ENCODE data around the gene PARP12. TPM values are rescaled to one million over a fixed set of nuclear protein-coding genes. Genes with fewer than 3 reads are reported as not detected.
A peak's percentile ranks its signal among the peaks of the same experiment; 100 is the strongest.

Gene PARP12
- total RNA-seq, 1 donor from 2014 or later: 9.2 TPM

DNA sequence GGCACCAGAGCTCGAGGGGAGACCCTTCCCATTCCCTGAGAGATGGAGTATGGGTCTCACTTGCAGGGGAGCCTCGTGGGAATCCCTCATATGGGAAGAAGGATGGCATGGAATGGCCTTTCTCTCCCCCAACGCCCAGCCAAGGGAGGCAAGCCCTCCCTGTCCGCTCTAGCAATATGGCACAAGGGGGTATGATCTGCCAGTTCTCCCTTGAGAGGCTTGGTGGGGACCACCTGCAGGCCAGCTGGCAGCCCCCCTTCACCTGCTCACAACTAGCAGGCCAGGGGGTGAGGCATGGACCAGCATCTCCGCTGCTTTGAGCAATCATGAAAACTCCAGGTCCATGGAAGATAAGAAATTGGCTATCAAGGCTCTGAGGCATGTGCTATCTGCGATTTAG is 70.8 kb downstream of the PARP12 start:
- FAIRE-seq: peak; percentile 70
- no peak for DNase-seq (ENCODE audit: low read depth)
- Histone ChIP-seq H3K36me3 (ENCODE audit: control insufficient read depth, insufficient read depth, low read length) (no peaks in the 10 kb centered on the region), H3K27me3 (ENCODE audit: control insufficient read depth, insufficient read depth, low read length) (no peaks in the 10 kb centered on the region), H3K4me3 (ENCODE audit: low read depth, low read length) (no peak overlapping the region)
- TF ChIP-seq, protein P1, sequence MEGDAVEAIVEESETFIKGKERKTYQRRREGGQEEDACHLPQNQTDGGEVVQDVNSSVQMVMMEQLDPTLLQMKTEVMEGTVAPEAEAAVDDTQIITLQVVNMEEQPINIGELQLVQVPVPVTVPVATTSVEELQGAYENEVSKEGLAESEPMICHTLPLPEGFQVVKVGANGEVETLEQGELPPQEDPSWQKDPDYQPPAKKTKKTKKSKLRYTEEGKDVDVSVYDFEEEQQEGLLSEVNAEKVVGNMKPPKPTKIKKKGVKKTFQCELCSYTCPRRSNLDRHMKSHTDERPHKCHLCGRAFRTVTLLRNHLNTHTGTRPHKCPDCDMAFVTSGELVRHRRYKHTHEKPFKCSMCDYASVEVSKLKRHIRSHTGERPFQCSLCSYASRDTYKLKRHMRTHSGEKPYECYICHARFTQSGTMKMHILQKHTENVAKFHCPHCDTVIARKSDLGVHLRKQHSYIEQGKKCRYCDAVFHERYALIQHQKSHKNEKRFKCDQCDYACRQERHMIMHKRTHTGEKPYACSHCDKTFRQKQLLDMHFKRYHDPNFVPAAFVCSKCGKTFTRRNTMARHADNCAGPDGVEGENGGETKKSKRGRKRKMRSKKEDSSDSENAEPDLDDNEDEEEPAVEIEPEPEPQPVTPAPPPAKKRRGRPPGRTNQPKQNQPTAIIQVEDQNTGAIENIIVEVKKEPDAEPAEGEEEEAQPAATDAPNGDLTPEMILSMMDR (IDR thresholded peaks at IDR 0.05; ENCODE audit: insufficient read depth, low read length, severe bottlenecking): no peak

DNA sequence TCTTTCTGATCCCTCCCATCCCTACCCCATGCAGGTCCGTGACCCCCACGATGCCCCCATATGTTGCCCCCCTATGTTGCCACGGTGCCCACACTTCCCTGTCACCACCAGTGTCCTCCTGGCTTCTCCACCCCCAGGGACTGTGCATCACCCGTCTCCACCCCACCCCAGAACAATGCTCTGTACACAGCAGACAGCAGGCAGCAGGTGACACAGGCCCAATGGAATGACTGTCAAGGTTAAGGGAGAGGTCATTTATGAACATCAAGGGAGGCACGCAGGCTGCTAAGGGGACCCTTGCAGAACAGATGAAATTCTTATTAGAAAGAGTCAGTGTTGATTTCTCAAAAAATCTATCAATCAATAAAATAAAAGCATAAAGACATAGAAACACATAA is 71.5 kb downstream of the PARP12 start:
- DNase-seq (ENCODE audit: low read depth) (no peak), FAIRE-seq (no peak)
- TF ChIP-seq, protein P1 (IDR thresholded peaks at IDR 0.05; ENCODE audit: insufficient read depth, low read length, severe bottlenecking): no peak
- no peaks in the 10 kb centered on the region for H3K27me3 ChIP-seq (ENCODE audit: control insufficient read depth, insufficient read depth, low read length)
- no peak overlapping the region for H3K4me3 ChIP-seq (ENCODE audit: low read depth, low read length)
- no peaks in the 10 kb centered on the region for H3K36me3 ChIP-seq (ENCODE audit: control insufficient read depth, insufficient read depth, low read length)

DNA sequence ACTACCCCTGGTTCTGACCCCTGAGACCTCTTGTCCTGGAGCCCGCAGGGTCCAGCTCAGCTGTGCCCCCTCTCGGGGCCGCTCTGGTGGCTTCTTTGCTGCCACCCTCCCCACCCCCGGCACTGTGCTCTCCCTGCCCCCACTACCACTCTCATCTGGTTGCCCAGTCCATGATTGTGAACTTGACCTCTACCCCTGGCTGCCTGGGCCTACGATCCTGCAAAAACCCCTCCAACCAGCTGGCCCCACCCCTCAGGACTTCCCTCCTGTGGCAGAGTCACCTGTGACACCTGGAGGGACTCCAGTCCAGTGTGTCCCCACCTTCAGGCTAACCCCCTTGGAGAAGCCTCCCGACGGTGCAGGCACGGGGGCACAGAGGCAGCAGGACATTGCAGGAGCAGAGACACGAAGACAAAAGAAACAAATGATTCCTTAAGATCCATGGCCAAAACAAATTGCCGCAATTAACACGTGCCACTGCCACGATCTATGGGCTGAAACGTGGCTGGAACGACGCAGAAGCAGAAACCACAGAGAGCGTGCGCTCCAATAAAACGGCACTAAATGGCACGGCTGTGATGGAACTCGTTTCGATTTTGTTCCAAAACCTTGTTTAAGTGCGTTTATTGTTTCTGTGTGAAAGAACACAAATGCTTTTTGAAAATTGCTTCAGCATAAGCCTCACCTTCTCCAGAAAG is 72.0 kb downstream of the PARP12 start:
- TF ChIP-seq, protein P1 (IDR thresholded peaks at IDR 0.05; ENCODE audit: insufficient read depth, low read length, severe bottlenecking): no peak

DNA sequence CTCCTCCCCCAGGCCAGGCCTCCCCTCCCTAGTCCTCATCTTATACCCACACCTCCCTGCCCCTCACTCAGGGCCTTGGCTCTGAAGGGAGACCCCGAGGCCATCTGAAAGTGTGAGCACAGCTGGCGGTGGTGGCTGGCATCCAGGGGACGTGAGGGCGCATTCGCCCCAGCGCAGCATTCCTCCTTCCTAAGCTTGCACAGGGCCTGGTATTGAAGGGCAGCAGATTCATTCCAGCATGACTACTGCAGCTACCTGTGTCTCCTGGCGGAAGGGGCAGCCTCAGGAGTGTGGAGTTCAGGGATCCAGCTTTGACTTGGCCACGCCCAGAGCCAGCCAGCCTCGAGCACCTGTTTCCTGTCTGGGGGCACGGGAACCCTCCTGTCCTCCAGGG is 72.6 kb downstream of the PARP12 start:
- Histone ChIP-seq H3K36me3 (ENCODE audit: control insufficient read depth, insufficient read depth, low read length) (no peaks in the 10 kb centered on the region), H3K4me3 (ENCODE audit: low read depth, low read length) (no peak overlapping the region), H3K27me3 (ENCODE audit: control insufficient read depth, insufficient read depth, low read length) (no peaks in the 10 kb centered on the region)
- DNase-seq (ENCODE audit: low read depth) (no peak), FAIRE-seq (no peak)
- TF ChIP-seq, protein P1 (IDR thresholded peaks at IDR 0.05; ENCODE audit: insufficient read depth, low read length, severe bottlenecking): no peak

More for the DNA sequence above, 72.0 kb downstream of the PARP12 start:
- FAIRE-seq (no peak), DNase-seq (ENCODE audit: low read depth) (no peak)
- H3K27me3 ChIP-seq (ENCODE audit: control insufficient read depth, insufficient read depth, low read length): no peaks in the 10 kb centered on the region
- no peak overlapping the region for H3K4me3 ChIP-seq (ENCODE audit: low read depth, low read length)
- no peaks in the 10 kb centered on the region for H3K36me3 ChIP-seq (ENCODE audit: control insufficient read depth, insufficient read depth, low read length)

DNA sequence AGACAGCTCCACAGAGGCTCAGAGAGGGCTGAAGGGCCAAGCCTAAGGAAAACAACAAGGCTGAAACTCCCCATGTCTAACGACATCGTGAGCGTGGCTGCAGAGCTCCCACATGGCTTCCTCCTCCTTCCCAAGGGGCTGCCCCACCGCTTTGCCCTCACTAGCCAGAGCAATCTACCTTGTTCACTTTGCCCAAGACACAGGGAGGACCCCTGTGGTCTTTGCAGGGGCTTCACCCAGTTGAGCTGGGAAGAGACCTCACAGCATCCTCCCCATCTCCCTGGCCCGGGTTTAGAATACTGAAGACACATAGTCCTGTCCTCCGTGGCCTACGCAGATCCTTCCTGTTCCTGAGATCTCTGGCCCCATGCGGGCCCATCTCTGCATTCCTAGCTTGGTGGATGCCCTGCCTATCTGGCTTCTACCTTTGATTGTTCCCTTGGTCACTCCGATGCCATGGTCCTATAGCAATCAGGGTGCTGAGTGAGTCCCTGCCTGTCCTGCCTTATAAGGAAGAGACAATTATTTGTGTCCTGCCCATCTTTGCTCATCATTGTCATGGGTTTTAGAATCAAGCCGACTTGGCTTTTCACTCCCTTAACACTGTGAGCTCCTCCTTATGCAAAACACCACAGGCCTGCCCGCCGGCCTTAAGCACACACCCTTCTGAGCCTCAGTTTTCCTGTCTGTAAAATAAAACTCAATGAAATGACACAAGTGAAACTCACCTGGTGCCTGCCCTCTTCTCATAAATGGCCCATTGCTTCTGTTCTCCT is 73.2 kb downstream of the PARP12 start:
- DNase-seq (ENCODE audit: low read depth): no peak
- FAIRE-seq: peak; percentile 32
- no peak overlapping the region for H3K4me3 ChIP-seq (ENCODE audit: low read depth, low read length)
- TF ChIP-seq, protein P1 (IDR thresholded peaks at IDR 0.05; ENCODE audit: insufficient read depth, low read length, severe bottlenecking): no peak
- H3K36me3 ChIP-seq (ENCODE audit: control insufficient read depth, insufficient read depth, low read length): no peaks in the 10 kb centered on the region
- no peaks in the 10 kb centered on the region for H3K27me3 ChIP-seq (ENCODE audit: control insufficient read depth, insufficient read depth, low read length)

Measured in bronchial epithelial cell (primary cell).